ENCODE measurements around the gene RFX5.

- no peak for TF ChIP-seq CTCF (IDR thresholded peaks at IDR 0.05; ENCODE audit: extremely low read depth in 1 of 2, insufficient read depth in 1 of 2, low read depth in 1 of 2, low read length in 2 of 2)
- no peak for TF ChIP-seq POLR2A (IDR thresholded peaks at IDR 0.05; ENCODE audit: low read depth, low read length)
- TF ChIP-seq POLR2AphosphoS5 (IDR thresholded peaks at IDR 0.05; ENCODE audit: insufficient read depth, low read depth, low read length), result no peak
- no peak for TF ChIP-seq GATA2 (IDR thresholded peaks at IDR 0.05; ENCODE audit: insufficient read depth, insufficient read length, low read depth, low read length)
- no peak for TF ChIP-seq MAX (IDR thresholded peaks at IDR 0.05; ENCODE audit: insufficient read depth, insufficient read length)
- no peak for TF ChIP-seq JUN (IDR thresholded peaks at IDR 0.05; ENCODE audit: borderline replicate concordance, insufficient read depth, insufficient read length, low read depth)
- TF ChIP-seq EZH2 (IDR thresholded peaks at IDR 0.05; ENCODE audit: borderline replicate concordance, low read depth, low read length, severe bottlenecking), result no peak
- TF ChIP-seq MYC (IDR thresholded peaks at IDR 0.05; ENCODE audit: low read depth, low read length), result no peak
These were observed 17.9 kb upstream of the RFX5 start for GRCh38 chr1:151364996-151365395.

Data from endothelial cell of umbilical vein (primary cell).